GM12875 (cell line): ENCODE results near the gene CDH9.

Experiments used
- H3K4me3 ChIP-seq: one replicate; pipeline ENCODE4 v1.5.1; 2011; ENCODE audit warnings: low read depth, low read length, control low read depth
- CTCF ChIP-seq: IDR thresholded peaks from 2 replicates; pipeline ENCODE4 v1.5.1; 2011; ENCODE audit warnings: low read depth, mild to moderate bottlenecking, control low read depth, inconsistent platforms, low read length, moderate library complexity, borderline replicate concordance; ENCODE audit not compliant: insufficient read depth

Gene CDH9

GRCh38 chr5:26921439-26921838 lies 116.9 kb downstream of the CDH9 start:
- no peak for TF ChIP-seq CTCF
- H3K4me3 ChIP-seq = no peak overlapping the region

- no peak overlapping the region for H3K4me3 ChIP-seq
- TF ChIP-seq CTCF = no peak
Measured at GRCh38 chr5:26903469-26903868, 134.9 kb downstream of the CDH9 start.

GRCh38 chr5:26894719-26895263 lies 143.6 kb downstream of the CDH9 start:
- TF ChIP-seq CTCF = no peak
- no peak overlapping the region for H3K4me3 ChIP-seq

GRCh38 chr5:26893078-26893477 lies 145.3 kb downstream of the CDH9 start:
- no peak for TF ChIP-seq CTCF

GRCh38 chr5:26889815-26890214 lies 148.6 kb downstream of the CDH9 start:
- TF ChIP-seq CTCF = no peak
- H3K4me3 ChIP-seq = no peak overlapping the region

More at GRCh38 chr5:26893078-26893477, 145.3 kb downstream of the CDH9 start:
- H3K4me3 ChIP-seq = no peak overlapping the region

GRCh38 chr5:26884481-26884880 lies 153.9 kb downstream of the CDH9 start:
- no peak overlapping the region for H3K4me3 ChIP-seq
- TF ChIP-seq CTCF = no peak

GRCh38 chr5:26883375-26883774 lies 155.0 kb downstream of the CDH9 start:
- no peak for TF ChIP-seq CTCF
- no peak overlapping the region for H3K4me3 ChIP-seq
